GM12874 (cell line): Measurements from ENCODE around the gene SPPL2C.

Experiments used
- TF ChIP-seq, protein P1 (sequence below): IDR thresholded peaks from 2 replicates; pipeline ENCODE4 v1.5.1; 2011; ENCODE audit warnings: low read depth, mild to moderate bottlenecking, control low read depth, low read length, moderate library complexity; ENCODE audit not compliant: insufficient read depth

SPPL2C gene, protein sequence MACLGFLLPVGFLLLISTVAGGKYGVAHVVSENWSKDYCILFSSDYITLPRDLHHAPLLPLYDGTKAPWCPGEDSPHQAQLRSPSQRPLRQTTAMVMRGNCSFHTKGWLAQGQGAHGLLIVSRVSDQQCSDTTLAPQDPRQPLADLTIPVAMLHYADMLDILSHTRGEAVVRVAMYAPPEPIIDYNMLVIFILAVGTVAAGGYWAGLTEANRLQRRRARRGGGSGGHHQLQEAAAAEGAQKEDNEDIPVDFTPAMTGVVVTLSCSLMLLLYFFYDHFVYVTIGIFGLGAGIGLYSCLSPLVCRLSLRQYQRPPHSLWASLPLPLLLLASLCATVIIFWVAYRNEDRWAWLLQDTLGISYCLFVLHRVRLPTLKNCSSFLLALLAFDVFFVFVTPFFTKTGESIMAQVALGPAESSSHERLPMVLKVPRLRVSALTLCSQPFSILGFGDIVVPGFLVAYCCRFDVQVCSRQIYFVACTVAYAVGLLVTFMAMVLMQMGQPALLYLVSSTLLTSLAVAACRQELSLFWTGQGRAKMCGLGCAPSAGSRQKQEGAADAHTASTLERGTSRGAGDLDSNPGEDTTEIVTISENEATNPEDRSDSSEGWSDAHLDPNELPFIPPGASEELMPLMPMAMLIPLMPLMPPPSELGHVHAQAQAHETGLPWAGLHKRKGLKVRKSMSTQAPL

DNA sequence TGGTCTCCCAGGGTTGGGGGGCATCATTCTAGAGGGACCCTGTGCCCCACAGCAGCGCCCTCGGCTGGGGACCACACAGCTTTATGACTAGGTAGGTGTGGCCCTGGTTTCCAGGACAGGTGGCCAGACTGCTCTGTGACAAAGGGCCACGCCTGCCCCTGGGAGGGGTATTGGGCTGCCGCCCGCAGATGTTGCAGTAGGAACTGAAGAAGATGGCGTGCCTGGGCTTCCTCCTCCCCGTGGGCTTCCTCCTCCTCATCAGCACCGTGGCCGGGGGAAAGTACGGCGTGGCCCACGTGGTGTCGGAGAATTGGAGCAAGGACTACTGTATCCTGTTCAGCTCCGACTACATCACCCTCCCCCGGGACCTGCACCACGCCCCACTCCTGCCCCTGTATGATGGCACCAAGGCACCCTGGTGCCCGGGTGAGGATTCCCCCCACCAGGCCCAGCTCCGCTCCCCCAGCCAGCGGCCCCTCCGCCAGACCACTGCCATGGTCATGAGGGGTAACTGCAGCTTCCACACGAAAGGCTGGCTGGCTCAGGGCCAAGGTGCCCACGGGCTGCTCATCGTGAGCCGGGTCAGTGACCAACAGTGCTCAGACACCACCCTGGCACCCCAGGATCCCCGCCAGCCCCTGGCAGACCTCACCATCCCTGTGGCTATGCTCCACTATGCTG, at the start of gene SPPL2C:
Gene SPPL2C, plus strand, starts transcription at position 187 of the 681 bp plus-strand sequence. Its CDS starts 26 bp downstream, at position 213.
- TF ChIP-seq, protein P1, sequence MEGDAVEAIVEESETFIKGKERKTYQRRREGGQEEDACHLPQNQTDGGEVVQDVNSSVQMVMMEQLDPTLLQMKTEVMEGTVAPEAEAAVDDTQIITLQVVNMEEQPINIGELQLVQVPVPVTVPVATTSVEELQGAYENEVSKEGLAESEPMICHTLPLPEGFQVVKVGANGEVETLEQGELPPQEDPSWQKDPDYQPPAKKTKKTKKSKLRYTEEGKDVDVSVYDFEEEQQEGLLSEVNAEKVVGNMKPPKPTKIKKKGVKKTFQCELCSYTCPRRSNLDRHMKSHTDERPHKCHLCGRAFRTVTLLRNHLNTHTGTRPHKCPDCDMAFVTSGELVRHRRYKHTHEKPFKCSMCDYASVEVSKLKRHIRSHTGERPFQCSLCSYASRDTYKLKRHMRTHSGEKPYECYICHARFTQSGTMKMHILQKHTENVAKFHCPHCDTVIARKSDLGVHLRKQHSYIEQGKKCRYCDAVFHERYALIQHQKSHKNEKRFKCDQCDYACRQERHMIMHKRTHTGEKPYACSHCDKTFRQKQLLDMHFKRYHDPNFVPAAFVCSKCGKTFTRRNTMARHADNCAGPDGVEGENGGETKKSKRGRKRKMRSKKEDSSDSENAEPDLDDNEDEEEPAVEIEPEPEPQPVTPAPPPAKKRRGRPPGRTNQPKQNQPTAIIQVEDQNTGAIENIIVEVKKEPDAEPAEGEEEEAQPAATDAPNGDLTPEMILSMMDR, result no peak

DNA sequence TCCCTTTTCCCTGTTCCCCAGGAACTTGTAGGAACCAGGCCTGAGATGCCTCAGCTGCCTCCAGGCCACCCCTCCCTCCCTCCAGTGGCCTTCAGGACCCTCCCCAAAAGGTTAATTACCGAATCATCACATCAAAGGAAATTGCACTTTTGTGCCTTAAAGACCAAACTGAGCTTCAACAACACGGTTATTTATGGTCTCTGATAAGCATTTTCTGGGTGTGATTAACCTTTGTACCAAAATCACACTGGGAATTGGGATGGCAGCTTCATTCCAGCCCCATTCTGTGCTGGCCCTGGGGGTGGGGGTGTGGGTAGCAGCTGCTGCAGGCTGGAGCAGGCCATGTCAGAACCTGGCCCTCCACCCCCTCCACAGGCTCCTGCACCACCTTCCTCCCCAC, 43.9 kb upstream of the SPPL2C start:
- TF ChIP-seq, protein P1, result no peak

DNA sequence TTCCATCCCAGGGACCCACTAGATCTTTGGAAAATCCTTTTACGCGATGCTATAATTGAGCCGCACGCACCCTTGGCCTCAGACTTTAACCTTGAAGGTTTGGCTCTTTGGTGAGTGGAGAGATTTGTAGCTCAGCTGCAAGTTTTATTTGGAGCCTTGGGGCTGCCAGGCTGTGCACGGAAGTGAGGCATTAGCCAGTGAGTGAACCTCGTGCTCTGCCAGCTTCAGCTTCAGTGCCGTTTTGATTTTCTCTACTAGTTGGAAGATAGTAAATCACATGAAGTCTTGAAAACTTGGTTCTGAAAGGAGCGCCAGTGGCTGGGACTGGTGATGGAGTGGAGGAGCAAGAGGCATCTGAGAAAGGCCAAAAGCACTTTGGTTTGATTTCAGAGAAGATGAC, 43.3 kb upstream of the SPPL2C start:
- TF ChIP-seq, protein P1, result no peak

DNA sequence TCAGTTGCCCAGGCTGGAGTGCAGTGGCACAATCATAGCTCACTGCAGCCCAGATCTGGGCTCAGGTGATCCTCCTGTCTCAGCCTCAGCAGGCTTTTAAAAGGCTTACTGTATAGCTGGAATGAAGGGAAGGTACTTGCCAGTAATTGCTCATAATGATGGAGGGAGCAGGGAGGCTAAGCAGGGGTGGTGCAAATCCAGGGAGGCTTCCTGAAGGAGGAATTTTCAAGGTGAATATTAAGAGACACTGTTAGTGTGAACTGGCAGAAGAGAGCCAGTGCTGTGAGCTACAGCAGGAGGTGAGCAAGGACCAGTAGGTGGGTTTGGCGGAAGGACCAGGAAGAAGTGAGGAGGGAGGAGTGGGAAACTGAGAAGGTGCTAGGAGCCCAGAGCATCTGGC, 35.8 kb upstream of the SPPL2C start:
- TF ChIP-seq, protein P1, result no peak

DNA sequence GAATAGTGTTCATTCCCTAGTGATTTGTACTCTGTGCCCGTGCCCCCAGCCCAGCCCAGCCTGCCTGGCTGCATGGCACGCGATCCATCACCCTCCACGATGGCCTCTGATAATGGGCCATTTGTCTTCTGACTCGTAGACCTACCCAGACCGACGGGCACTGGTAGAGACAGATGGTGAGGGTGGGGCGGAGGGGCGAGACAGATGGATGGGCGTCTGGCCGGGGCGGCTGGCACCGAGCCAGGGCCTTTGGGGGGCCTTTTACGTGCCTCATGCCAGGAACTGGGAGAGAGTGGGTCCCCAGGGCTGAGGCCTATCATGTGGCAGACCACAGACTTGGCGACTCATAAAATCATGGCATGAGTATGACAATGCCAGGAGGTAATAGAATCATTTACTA, 35.2 kb upstream of the SPPL2C start:
- TF ChIP-seq, protein P1, result no peak

DNA sequence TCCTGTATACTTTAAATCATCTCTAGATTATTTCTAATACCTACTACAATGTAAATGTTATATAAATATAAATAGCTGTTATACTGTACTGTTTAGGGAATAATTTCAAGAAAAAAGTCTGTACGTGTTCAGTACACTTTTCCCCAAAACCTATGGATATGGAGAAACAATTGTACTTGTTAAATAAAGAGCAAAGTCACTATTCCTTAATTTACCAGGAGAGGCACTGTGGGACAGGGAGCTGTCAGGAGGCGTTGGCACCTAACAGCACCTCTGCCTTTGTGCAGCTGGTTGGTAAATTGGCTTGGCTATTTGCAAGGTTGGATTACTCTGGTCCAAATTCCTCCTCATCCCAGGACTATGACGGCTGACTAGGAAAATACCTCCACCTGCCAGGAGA, 32.6 kb upstream of the SPPL2C start:
- TF ChIP-seq, protein P1, result no peak
